ENCODE data around the gene VTN.

VTN gene

DNA sequence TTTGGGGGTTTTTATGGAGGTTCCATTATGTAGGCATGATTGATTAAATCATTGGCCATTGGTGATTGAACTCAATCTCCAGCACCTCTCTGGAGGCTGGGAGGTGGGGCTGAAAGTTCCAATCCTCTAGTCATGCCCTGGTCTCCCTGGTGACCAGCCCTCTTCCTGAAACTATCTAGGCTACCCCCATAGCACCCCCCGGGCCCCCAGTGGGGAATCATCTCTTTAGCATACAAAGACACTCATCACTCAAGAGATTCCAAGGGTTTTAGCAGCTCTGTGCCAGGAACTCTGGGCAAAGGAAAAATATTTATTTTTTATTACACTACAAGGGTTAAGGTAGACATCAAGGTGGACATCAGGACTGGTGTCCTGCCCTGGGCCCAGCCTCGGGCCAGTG is 25.3 kb upstream of the VTN start:
- DNase-seq, result no peak

DNA sequence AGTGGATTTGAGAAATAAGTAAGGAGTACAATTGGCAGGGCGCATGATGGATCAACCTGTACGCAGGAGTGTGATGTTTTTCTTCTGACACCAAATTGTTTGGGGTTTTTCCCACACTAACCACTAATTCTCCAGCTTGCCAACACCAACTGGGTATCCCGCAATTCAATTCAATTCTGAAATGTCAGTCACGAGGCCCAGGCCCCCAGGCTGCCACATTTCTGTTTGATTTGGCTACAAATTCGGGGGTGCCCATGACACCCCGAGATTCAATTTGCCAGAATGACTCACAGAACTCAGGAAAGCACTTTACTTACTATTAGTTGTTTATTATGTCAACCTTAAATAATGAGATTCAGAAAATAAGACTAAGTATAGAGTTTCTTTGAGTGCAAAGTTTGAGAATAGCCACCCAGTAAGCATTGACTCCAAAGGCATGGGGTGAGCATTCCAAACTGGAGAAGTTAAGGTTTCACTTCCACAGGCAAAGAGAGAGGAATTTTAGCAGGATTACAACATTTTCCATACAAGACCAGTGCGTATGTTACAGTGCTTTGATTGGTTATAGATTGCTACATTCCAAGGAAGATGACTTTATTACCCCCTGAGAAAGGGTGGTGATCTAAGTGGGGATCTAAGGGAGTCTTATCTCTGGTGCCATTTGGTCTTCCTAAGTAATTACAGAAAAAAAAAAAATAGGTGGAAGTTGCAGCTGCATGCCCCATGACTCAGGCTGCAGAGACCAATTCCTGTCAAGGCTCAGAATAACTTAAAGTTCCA is 24.4 kb upstream of the VTN start:
- DNase-seq, result peak; percentile 22

DNA sequence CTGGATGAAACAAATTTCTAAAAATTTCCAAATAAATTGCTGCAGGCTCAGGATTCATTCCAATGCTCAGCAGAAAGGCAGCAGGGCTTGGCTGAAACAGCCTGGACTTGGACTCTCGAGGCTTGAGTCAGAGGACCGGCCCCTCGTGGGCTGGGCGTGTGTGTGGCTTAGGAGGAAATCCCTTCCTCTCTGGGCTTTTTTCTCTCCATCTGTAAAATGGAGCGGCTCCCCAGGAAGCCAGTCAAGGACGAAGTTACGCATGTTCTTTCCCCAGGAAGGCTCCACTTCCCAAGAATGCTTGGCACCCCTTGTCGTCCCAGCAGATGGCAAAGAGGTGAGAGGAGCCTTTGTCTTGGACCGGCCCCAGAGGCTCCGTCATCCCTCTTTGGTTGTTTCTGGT is 22.4 kb upstream of the VTN start:
- DNase-seq, result no peak

DNA sequence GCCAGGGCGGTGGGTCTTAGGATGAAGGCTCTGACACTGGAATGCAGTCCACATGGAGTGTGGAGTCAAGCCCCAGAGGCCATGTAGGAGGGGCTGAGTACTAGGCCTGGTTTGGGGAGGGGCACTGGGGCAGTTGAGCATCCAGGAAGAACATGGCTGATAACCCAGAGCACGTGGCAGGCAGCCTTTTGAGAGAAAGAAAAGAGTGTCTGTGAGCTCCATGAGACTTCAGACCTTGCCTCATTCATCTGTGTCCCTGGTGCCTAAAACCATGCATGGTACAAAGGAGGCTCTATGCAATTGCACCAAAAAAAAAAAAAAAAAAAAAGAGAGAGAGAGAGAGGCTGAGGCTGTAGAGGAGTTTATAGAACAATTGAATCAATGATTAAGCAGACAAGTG is 21.3 kb upstream of the VTN start:
- DNase-seq, result no peak

DNA sequence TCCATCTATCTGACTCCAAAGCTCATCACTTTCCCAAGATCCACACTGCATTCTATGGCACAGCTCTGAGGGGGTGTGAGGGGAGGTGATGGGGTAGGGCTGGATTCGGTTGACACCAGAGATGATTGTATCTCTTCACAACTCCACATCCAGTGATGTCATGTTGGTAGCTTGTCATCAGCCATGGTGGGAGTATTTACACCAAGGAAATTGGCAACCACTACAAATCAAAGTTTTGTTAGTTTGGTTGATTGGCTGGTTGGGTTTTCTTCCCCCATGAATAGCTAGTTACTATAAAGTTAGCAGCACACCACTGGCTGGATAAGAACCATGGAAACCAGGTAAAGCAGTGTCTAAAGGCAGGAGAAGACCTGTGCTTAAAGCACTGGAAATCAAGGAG is 20.9 kb upstream of the VTN start:
- no peak for DNase-seq

DNA sequence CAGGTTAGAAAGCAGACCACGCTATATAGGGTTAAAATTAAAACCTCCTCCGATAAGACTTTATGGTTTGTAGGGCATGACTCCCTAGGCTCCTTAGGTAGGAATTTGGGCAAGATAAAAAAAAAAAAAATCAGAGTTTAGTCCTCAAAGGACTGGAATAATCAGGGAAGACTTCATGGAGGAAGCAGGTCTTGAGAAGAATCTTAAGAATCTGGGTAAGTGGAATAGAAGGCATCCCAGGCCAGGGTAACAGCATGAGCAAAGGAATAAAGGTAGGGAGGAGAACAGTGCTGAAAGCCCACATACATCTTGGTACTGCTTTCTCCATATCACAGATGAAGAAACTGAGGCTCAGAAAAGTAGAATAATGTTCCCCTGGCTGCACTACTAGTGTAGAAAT is 20.5 kb upstream of the VTN start:
- no peak for DNase-seq

DNA sequence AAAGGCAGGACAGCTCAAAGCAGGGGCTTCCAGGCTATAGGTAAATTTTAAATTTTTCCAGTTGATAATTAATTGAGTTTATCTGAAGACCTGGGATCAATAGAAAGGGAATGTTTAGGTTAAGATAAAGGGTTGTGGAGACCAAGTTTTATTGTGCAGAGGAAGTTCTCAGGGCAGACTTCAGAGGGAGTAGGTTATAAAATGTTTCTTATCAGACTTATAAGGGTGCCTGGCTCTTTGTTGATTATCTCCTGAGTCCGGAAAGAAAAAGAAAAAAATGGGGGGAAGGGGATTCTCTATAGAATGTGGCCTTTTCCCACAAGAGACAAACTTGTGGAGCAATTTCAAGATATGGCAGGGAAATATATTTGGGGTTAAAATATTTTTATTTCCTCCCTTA is 20.0 kb upstream of the VTN start:
- DNase-seq, result no peak

DNA sequence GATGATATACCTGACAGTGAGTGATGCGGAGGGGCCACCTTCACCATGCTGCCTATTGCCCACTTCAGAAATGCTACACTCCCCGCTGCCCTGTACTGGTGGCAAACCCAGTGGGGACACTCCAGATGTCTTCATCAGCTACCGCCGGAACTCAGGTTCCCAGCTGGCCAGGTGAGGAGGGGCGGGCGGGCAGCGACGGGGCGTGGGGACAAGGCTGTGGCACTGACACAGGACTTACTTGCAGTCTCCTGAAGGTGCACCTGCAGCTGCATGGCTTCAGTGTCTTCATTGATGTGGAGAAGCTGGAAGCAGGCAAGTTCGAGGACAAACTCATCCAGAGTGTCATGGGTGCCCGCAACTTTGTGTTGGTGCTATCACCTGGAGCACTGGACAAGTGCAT is 18.0 kb upstream of the VTN start:
- no peak for DNase-seq

DNA sequence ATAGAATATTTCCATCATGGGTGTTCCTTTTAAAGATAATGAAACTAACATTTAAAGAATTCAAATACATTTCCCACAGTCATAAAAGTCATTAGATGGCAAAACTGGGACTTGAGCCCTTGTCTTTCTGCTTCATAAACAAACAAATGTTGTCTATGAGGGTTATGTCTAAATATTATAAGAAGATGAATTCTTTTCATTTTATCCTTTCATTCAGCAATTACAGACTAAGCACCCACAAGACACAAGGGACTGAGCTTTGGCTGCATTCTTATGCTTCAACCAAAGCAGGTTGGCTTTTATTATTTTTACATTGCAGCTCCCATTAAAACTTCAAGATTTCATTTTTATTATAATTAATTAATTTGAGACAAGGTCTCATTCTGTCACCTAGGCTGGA is 16.3 kb upstream of the VTN start:
- DNase-seq, result no peak

DNA sequence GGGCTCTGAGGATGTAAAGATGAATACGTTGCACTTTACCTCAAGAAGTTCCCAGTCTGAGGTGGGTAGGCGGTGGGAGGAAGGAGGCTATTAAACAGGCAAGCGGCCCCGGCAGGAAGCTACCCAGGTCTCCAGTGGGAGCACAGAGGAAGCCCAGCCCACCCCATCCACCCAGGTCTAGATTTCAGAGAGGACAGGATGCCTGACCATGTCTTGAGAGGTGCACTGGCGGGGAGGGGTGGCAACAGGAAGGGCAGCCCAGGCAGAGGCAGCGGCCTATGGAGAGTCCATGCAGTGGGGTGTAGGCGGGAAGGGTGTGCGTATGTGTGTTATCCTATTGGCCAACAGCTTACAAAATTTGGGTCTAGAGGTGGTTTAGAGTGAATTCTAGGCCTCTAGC is 15.3 kb upstream of the VTN start:
- DNase-seq, result no peak

DNA sequence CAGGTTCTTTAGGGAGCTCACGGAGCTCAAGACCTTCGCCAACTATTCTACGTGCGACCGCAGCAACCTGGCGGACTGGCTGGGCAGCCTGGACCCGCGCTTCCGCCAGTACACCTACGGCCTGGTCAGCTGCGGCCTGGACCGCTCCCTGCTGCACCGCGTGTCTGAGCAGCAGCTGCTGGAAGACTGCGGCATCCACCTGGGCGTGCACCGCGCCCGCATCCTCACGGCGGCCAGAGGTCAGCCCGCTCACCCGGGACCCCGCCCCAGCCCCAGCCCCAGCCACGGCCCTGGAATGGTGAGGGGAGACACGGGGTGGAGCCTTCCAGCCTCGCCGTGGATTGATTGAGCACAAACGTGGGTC is 14.9 kb upstream of the VTN start:
- no peak for DNase-seq

DNA sequence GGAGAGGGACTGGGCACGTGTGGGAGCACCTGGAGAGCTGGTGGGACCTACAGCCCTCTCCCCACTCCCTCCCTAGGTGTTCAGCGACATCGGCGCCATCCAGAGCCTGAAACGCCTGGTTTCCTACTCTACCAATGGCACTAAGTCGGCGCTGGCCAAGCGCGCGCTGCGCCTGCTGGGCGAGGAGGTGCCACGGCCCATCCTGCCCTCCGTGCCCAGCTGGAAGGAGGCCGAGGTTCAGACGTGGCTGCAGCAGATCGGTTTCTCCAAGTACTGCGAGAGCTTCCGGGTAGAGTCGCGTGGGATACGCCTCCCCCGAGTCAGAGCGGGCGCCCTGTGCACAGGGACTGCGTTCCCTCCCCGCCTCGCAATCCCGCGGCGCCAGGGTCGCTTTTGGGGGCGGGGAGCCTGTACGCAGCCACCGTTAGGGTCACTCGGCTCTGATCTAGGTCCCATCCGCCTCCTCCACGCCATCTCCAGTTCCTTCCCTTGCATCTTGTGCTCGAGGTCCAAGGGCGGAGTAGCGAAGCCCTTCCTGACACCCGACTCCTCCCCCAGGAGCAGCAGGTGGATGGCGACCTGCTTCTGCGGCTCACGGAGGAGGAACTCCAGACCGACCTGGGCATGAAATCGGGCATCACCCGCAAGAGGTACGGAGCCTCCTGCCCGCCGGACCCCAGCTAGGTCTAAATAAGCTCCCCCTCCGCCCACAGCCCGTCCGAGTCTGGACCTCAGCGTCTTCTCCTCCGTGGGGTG is 14.4 kb upstream of the VTN start:
- no peak for DNase-seq

DNA sequence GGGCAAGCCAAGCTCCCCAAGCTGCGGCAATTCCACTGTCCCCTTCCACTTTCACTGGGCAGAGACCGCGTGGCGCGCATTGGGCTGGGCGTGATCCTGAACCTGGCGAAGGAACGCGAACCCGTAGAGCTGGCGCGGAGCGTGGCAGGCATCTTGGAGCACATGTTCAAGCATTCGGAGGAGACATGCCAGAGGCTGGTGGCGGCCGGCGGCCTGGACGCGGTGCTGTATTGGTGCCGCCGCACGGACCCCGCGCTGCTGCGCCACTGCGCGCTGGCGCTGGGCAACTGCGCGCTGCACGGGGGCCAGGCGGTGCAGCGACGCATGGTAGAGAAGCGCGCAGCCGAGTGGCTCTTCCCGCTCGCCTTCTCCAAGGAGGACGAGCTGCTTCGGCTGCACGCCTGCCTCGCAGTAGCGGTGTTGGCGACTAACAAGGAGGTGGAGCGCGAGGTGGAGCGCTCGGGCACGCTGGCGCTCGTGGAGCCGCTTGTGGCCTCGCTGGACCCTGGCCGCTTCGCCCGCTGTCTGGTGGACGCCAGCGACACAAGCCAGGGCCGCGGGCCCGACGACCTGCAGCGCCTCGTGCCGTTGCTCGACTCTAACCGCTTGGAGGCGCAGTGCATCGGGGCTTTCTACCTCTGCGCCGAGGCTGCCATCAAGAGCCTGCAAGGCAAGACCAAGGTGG is 11.2 kb upstream of the VTN start:
- DNase-seq, result no peak

DNA sequence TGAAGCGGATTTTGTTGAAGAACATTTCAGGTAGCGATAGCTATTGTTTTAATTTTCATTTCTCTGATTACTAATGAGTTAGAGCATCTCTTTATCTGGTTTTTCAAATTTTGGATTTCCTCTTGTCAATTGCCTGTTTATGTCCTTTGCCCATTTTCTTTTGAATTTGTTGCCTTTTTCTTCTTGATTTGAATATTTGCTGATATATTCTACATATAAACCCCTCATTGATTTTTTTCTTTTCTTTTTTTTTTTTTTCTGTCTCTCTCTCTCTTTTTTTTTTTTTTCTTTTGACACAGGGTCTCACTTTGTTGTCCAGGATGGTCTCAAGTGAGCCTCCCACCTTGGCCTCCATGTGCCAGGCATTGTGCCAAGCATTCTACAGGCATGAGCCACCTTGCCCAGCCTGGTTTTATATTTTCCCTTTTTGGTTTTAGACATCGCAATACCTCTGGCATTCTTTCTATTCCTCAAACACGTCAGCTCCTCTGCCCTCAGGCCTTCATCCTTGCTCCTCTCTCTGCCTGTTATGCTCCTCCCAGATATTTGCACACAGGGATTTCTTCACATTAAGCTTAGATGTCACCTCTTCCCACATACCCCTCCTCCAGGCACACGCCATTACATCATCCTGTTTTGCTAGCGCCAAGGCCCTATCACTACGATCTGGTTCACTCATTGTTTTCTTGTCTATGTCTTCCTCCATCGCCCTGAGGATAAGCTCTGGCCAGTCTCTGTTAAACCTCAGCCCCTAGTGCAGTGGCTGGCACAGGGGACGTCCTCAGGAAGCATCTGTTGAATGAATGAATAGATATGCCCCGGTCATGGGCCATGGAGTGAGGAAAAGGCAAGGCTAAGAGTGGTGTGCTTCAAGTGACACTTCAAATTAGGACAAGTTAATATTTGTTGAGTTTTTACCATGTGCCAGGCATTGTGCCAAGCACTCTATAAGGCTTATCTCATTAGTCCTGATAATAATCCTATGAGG is 10.0 kb upstream of the VTN start:
- no peak for DNase-seq

DNA sequence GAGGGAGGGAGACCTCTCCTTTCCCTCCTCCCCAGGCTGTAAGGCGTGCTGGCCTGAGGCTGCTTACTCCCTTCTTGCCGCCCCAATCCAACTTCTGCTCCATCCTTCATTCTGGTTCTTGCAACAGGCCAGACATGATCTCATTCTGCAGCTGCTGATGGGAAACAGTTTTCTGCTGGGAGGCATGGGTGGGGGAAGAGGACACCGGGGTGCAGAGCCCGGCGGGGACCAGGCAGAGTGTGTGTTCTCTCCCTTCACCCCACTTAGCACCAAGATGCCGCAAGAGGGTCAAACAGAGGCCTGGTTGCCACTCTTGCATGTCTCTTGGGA is 2.8 kb upstream of the VTN start:
- DNase-seq, result no peak

DNA sequence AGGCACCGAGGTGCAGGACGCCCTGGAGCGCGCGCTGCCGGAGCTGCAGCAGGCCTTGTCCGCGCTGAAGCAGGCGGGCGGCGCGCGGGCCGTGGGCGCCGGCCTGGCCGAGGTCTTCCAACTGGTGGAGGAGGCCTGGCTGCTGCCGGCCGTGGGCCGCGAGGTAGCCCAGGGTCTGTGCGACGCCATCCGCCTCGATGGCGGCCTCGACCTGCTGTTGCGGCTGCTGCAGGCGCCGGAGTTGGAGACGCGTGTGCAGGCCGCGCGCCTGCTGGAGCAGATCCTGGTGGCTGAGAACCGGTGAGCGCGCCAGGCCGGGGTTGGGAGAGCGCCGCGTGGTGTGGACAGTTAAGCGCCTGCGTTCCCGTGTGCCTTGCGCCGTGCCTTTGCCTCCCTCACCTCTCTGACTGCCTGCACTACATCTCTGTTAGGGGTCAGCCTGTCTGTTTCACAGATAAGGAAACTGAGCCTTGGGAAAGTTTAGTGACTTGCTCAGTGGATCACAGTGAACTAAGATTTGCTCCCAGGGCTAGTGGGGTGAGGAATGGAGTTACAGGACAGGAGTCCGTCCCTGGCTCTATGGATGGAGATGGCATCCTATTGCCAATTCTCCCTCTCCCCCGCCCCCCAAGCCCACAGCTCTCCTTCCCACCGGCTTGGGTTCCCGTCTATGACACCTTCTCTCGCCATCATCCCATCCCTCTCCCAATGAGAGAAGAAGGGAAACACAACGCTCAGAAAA is 2.3 kb upstream of the VTN start:
- DNase-seq, result peak; percentile 15

DNA sequence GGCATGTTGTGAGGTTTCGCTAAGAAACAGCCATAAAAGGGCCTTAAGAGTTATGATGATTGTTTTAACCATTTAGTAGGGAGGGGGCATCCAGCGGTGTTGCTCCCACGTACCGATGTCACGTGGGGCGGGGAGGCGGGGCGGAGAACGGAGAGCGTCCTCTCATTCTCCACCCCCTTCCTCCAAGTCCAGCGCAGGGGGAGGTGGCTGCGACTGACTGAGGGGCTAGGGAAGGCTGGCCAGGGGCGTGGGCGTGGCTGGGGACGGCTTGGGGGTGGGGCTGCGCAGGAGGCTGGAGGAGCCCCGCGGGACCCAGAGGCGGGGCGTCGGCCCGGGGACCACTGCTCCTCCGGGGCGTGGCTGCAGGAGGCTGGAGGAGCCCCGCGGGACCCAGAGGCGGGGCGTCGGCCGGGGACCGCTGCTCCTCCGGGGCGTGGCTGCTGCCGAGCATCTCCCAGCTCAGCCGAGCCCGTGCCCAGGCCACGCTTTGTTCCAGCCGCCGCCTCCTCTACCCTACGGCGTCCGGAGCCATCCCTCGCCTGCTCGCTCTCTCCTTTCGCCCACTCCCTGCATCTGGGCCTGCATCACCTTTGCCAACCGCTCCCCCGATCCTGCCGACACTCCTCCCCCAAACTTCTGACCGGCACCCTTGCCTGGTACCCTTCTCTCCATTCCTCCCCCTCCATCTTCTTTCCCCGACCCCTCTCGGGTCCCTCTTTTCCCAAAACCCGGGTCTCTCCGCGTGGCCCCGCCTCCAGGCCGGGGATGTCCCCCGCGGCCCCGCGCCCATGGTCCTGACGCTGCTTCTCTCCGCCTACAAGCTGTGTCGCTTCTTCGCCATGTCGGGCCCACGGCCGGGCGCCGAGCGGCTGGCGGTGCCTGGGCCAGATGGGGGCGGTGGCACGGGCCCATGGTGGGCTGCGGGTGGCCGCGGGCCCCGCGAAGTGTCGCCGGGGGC is 1.4 kb upstream of the VTN start, which contains the start of gene SARM1:
Gene SARM1 (plus strand): TSS at position 450 of the 958 bp plus-strand sequence. CDS start 339 bp downstream, at position 789.
- DNase-seq, result peak; percentile 75

DNA sequence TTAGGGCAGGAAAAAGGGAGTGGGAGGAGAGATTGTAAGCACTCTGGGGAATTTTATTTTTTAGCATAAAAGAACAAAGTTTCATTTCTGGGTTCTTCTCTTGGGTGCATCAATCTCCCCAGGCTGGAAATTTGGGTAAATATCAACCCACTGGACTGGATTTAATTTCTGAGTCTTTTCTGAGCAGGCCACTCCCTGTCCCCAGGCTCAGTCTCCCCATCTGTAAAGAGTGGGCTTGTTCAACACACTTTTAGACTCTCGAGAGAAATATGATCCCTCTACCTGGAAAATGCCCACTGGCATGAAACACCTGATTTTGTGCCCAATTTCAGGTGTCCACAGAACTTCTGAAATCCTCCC is 617 bp upstream of the VTN start:
- no peak for DNase-seq

DNA sequence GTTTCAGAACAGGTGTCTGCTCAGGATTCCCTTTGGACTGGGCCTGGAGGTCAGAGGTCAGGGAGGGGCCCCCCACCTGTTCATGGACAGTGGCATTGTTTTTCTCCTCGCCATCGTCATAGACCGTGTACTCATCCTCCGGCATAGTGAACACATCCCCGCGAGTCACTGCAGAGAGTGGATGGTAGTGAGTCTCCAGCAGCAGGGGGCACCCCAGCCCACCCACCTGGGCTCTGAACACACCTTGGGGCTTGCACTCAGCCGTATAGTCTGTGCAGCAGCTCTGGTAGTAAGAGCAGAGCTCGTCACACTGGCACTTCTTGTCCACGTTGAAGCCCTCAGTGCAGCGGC is 448 bp downstream of the VTN start:
- DNase-seq, result no peak

DNA sequence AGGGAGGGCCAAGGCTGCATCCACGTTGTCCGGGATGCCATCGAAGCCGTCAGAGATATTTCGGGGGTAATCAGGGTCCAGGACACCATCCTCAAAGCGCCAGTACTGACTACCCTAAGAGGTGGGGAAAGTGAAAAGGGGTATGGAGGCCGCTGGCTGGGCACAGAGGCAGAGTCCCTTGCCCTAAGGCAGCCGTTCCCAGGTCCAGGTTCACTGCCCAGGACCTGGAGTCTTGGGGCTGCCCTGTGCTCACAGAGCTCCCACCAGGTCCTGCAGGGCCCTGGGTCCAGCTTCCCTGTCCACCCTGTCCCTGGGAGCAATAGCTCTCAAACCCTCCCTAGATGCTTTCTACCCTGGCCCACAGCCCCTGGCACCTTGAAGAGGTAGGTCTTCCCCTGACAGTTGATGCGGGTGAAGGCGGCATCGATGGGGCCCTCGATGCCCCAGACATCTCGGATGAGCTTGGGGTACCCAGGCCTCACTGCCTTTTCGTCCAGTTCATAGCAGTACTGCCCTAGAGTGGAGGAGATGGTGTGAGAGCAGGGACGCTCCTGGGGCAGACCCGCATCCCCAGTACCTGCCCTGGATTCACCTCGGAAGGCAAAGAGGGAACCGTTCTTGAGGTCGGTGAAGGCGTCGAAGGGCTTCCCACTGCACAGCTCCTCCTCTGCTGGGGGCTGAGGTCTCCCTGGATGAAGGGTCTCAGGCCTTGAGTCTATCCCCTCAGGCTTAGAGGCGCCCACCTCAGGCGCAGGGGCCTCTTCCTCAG is 1.0 kb downstream of the VTN start:
- DNase-seq, result no peak

Data from HCEC 1CT (cell line).